Measurements from ENCODE around the gene BANP.
"Not testable (repeated sequence)": the region's sequence is repeated elsewhere in the genome, so short reads cannot be mapped to it uniquely, and the experiment has no call there.

BANP gene

DNA sequence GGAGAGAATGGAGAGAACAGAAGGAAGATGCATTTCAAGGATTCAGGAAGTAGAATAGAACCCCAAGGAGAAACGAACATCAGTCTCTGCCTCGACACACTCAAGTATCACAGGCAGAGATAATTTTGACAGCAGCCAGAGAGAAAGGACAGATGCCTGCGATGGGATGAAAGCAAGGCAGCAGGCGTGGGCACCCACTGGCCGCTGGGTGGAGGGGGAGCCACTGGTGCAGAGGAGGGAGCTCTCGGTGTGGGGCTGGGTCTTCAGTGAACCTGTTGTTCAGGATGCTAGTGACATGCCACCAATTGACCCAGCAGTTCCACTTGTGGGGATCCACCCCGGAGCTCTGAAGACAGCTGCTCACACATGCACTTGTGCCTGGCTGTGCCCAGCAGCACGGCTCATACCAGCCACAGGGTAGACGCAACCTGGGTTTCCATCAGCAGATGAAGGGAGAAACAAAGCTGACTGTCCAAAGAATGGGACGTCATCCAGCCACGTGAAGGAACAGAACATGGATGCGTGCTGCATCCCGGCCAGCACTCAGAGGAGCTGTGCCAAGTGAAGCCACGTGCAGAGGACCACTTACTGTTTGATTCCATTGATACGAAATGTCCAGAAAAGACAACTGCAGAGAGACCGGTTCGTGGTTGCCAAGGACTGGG, 127.0 kb downstream of the BANP start:
- DNase-seq (ENCODE audit: insufficient read length, low spot score) (no peak), FAIRE-seq (no peak)
- TF ChIP-seq, protein P1, sequence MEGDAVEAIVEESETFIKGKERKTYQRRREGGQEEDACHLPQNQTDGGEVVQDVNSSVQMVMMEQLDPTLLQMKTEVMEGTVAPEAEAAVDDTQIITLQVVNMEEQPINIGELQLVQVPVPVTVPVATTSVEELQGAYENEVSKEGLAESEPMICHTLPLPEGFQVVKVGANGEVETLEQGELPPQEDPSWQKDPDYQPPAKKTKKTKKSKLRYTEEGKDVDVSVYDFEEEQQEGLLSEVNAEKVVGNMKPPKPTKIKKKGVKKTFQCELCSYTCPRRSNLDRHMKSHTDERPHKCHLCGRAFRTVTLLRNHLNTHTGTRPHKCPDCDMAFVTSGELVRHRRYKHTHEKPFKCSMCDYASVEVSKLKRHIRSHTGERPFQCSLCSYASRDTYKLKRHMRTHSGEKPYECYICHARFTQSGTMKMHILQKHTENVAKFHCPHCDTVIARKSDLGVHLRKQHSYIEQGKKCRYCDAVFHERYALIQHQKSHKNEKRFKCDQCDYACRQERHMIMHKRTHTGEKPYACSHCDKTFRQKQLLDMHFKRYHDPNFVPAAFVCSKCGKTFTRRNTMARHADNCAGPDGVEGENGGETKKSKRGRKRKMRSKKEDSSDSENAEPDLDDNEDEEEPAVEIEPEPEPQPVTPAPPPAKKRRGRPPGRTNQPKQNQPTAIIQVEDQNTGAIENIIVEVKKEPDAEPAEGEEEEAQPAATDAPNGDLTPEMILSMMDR (IDR thresholded peaks at IDR 0.05; ENCODE audit: insufficient read depth, missing control alignments), result no peak

- no peak for FAIRE-seq
- TF ChIP-seq, protein P1 (IDR thresholded peaks at IDR 0.05; ENCODE audit: insufficient read depth, missing control alignments), result no peak
- no peak for DNase-seq (ENCODE audit: insufficient read length, low spot score)
Measured at GRCh38 chr16:88083582-88083981, 132.3 kb downstream of the BANP start.

DNA sequence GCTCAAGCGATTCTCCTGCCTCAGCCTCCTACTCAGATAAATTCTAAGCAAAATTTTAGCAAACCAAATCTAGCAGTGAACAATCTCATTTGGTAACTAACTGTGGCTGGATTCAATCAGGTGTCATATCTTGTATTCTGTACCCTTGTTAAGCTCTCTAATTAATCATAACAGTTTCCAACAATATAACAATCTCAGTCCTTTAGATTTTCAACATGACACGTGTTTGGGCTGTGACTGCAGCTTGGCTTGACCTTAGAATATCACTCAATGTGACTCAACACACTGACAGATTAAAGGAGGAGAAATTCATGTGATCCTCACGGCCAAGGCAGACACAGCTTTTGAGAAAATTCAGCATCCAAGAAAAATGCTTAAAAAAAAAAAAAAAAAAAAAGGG, 133.6 kb downstream of the BANP start:
- DNase-seq (ENCODE audit: insufficient read length, low spot score) (no peak), FAIRE-seq (no peak)
- TF ChIP-seq, protein P1 (IDR thresholded peaks at IDR 0.05; ENCODE audit: insufficient read depth, missing control alignments), result no peak

- no peak for DNase-seq (ENCODE audit: insufficient read length, low spot score)
- FAIRE-seq, result no peak
- TF ChIP-seq, protein P1 (IDR thresholded peaks at IDR 0.05; ENCODE audit: insufficient read depth, missing control alignments), result no peak
Measured at GRCh38 chr16:88086571-88087516, 135.6 kb downstream of the BANP start.

- TF ChIP-seq, protein P1 (IDR thresholded peaks at IDR 0.05; ENCODE audit: insufficient read depth, missing control alignments), result no peak
- no peak for FAIRE-seq
- DNase-seq (ENCODE audit: insufficient read length, low spot score), result no peak
Measured at GRCh38 chr16:88087517-88087877, 136.3 kb downstream of the BANP start.

DNA sequence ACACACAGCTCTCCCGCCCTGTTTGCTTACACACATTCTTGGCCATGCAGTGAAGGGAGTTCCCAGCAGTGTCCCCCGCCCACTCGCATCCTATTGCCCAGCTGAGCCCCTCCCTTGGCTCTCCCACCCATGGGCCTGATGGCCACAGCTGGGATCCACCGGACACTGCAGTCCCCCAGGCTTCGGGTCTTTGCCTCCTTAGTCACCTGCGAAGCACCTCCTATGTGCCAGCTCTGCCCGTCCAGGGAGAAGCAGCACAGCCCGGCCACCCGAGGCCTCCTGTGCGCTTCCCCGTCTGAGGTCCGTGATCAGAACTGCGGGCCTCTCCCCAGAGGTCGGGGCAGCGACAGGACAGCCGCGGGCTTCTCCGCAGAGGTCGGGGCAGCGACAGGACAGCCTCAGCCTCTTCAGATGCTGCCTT, 136.9 kb downstream of the BANP start:
- FAIRE-seq, result no peak
- DNase-seq (ENCODE audit: insufficient read length, low spot score), result no peak
- TF ChIP-seq, protein P1 (IDR thresholded peaks at IDR 0.05; ENCODE audit: insufficient read depth, missing control alignments), result no peak

DNA sequence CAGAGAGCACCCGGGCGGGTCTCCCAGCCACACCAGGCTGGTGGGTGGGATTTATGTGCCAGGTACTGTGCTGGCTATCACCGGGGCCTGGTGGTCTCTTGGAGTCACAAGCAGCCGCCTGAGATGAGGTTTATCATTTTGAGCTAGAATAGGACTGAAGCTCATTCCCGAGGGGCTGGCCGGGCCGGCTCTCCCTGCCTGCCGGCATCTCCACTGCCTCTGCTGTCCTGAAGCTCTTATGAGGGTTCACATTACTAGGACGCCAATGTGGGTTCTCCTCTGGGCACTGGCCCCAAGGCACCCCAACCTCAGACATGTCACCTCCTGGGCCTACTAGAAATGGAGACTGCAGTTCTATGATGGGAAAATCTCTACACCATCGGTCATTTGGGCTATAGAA, 137.4 kb downstream of the BANP start:
- not testable (repeated sequence) for FAIRE-seq; DNase-seq (ENCODE audit: insufficient read length, low spot score)

GRCh38 chr16:88089071-88089470, 137.8 kb downstream of the BANP start:
- FAIRE-seq; DNase-seq (ENCODE audit: insufficient read length, low spot score): not testable (repeated sequence)

DNA sequence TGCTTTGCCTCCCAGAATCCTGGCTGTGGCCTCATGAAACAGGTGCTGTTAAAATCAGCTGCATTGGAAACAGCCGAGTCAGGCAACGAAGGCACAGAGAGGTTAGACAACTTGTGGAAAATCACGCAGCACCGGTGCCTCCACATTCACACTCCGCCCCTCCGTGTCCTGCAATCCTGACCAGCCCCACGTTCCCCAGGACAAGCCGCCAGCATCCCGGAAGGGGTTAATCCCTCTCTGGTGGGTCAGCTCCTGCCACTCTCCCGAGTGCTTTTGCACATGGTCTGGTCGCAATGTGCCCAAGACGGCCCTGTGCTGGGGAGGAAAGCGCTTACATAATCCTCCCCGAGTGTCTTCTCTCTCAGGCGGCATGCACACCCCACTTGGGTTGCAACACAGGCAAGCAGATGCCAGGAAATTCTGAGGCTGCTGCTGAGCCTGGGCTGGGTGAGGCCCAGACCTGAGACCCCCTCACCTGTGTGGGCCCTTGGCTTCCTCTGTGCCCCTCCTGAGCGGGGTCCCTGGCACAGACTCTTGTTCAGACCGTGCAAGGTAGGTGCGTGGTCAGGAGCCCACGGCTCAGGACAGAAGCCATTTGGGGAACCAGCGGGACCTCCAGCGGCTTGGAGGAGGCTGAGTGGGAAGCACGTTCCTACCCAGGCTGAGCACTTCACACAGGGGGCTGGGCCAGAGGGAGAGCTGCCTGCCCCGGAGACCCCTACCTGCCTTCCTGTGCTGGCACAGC, 138.6 kb downstream of the BANP start:
- not testable (repeated sequence) for FAIRE-seq; DNase-seq (ENCODE audit: insufficient read length, low spot score)

DNA sequence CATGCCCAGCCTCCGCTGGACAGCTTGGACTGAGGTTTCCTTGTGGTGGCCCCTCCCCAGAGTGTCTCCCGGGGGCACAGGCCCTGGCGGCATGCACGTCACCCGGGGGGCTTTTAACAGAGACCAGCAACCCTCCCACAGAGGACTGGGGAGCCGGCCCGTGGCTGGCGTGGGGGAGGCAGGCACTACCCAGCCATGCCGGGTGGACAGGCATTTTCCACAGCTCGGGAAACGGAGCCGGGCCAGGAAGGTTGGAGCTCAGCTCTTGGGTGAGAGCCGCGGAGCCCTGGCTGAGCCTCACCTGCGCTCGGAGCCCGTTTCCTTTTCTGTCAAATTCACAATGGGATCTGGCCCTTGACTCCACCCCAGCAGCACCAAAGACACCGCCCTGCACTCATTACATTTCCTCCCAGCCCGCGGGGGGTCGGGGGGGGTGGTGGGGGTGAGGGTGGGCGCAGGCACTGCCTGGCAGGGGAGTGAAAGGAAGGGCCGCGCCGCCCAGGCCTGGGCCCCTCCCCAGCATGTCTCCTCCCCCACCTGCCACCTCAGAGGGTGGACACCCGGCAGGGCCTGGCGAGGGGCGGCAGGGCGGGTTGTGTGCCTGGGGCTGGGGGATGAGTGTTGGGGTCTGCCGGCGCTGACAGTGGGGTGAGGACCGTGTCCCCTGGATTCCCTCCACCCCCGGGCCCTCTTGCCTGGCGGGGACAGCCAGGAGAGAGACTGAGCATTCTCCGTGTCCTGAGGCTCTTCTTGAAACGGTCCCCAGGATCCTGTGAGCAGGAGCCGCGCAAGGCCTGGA, 139.3 kb downstream of the BANP start:
- FAIRE-seq; DNase-seq (ENCODE audit: insufficient read length, low spot score): not testable (repeated sequence)

All from D721Med (cell line).